Astrocyte of the cerebellum (primary cell): Measurements from ENCODE around the gene DIMT1.

ENCODE experiments used
- DNase-seq: peaks from one replicate; pipeline ENCODE4 v3.0.0-alpha.2; 2011; ENCODE audit warnings: low read depth
- H3K4me3 ChIP-seq: 2 replicates; pipeline ENCODE4 v1.5.1; 2011; ENCODE audit warnings: mild to moderate bottlenecking, low read depth, low read length, moderate library complexity
- CTCF ChIP-seq: IDR thresholded peaks from 2 replicates; pipeline ENCODE4 v1.5.1; 2012; ENCODE audit warnings: low read length, low read depth, moderate library complexity, mild to moderate bottlenecking; ENCODE audit errors: missing control alignments
- in situ Hi-C: cut with HindIII; loops from 2 replicates; pipeline ENCODE4 v1.10.0; 2017; ENCODE audit warnings: low sequenced_read_pairs

DIMT1 gene

GRCh38 chr5:62386824-62387223, 16.9 kb downstream of the DIMT1 start:
- no peak overlapping the region for H3K4me3 ChIP-seq
- in situ Hi-C loops = no loop called here
- no peak for TF ChIP-seq CTCF
- no peak for DNase-seq

GRCh38 chr5:62385816-62386400, 17.8 kb downstream of the DIMT1 start:
- no peak for TF ChIP-seq CTCF
- in situ Hi-C loops = no loop called here
- no peak for DNase-seq

GRCh38 chr5:62385131-62385530, 18.6 kb downstream of the DIMT1 start:
- H3K4me3 ChIP-seq = no peak overlapping the region
- no peak for TF ChIP-seq CTCF
- in situ Hi-C loops = no loop called here
- no peak for DNase-seq

More at GRCh38 chr5:62385816-62386400, 17.8 kb downstream of the DIMT1 start:
- no peak overlapping the region for H3K4me3 ChIP-seq

GRCh38 chr5:62376064-62376463, 27.6 kb downstream of the DIMT1 start:
- no peak overlapping the region for H3K4me3 ChIP-seq
- DNase-seq = no peak
- TF ChIP-seq CTCF = no peak
- in situ Hi-C loops = no loop called here

- no peak overlapping the region for H3K4me3 ChIP-seq
- in situ Hi-C loops = no loop called here
- TF ChIP-seq CTCF = no peak
- DNase-seq = no peak
These were observed 28.1 kb downstream of the DIMT1 start for GRCh38 chr5:62375627-62376026.

- H3K4me3 ChIP-seq = no peak overlapping the region
- no peak for TF ChIP-seq CTCF
- no peak for DNase-seq
- in situ Hi-C loops = no loop called here
These were observed 29.6 kb downstream of the DIMT1 start for GRCh38 chr5:62374090-62374489.
